HCT116 (cell line): ENCODE results near the gene COMMD1. TPM values are rescaled to one million over a fixed set of nuclear protein-coding genes. Genes with fewer than 3 reads are reported as not detected.

Experiments used
- ATAC-seq: fragments of 200-7000 bp; cut with Tn5 transposase; 2 replicates; pipeline ENCODE4 v1.9.1; 2020; ENCODE audit warnings: mild to moderate bottlenecking, moderate library complexity
- BruUV-seq: library from RNA; stranded (reverse); fragments of 400-500 nt; replicated peaks from 2 replicates; lab custom pipeline; 2021; lab: Mats Ljungman, UMichigan
- CTCF ChIA-PET: fragments of 300-600 bp; sonication (Branson Sonifier 250); formaldehyde crosslinking; loops from one replicate; lab custom pipeline; 2021; ENCODE audit warnings: antibody characterized with exemption; lab: Charles Lee
- POLR2A ChIA-PET: fragments of 300-600, 350-600 bp; sonication (Branson Sonifier 250); formaldehyde crosslinking; loops from one replicate; lab custom pipeline; 2021; ENCODE audit warnings: antibody characterized with exemption; lab: Charles Lee
- RAD21 ChIA-PET, 2 experiments: fragments of 300-600 bp; sonication (Branson Sonifier 250); formaldehyde crosslinking; loops; one replicate each; lab custom pipeline; 2023; ENCODE audit warnings: low total read pairs in 2 of 2; ENCODE audit not compliant: uncharacterized antibody in 2 of 2, unreplicated experiment in 2 of 2, low non-redundant PET in 1 of 2; lab: Charles Lee
- DNase-seq: peaks from one replicate; pipeline ENCODE4 v3.0.0-alpha.2; 2010; ENCODE audit warnings: low read depth, low spot score
- H2AFZ ChIP-seq: fragments of 200-600 bp; shearing (Covaris generic), sonication (generic); 2 replicates; pipeline ENCODE4 v1.6.1; 2017; ENCODE audit warnings: low read depth, mixed run types, mixed read lengths, antibody characterized with exemption, low read length; ENCODE audit not compliant: poor library complexity, severe bottlenecking
- H3K27ac ChIP-seq: 2 replicates; pipeline ENCODE4 v1.5.1; 2012; ENCODE audit warnings: low read depth, low read length
- H3K27me3 ChIP-seq: fragments of 200-600 bp; sonication (generic); 2 replicates; pipeline ENCODE4 v1.6.1; 2016; ENCODE audit warnings: mixed run types, low read length, mixed read lengths; ENCODE audit not compliant: insufficient read depth
- H3K36me3 ChIP-seq, 2 experiments: fragments of 200-500 bp in 1 of 2; fragments of 200-600 bp in 1 of 2; sonication (Bioruptor generic) in 1 of 2; sonication (generic) in 1 of 2; 2 replicates each; pipeline versions ENCODE4 v1.5.1 to v1.6.1; 2014 to 2016; ENCODE audit warnings: low read length in 2 of 2, inconsistent platforms in 1 of 2, mixed read lengths in 1 of 2, mixed run types in 1 of 2; ENCODE audit not compliant: insufficient read depth in 2 of 2, control insufficient read depth in 1 of 2
- H3K4me1 ChIP-seq, 2 experiments: fragments of 200-600 bp in 1 of 2; sonication (generic) in 1 of 2; 2 replicates each; pipeline versions ENCODE4 v1.5.1 to v1.6.1; 2012 to 2017; ENCODE audit warnings: low read length in 2 of 2, inconsistent platforms in 1 of 2, mild to moderate bottlenecking in 1 of 2, mixed read lengths in 1 of 2, mixed run types in 1 of 2, moderate library complexity in 1 of 2; ENCODE audit not compliant: insufficient read depth in 2 of 2, control insufficient read depth in 1 of 2
- H3K4me2 ChIP-seq: fragments of 200-600 bp; sonication (generic); 2 replicates; pipeline ENCODE4 v1.6.1; 2017; ENCODE audit warnings: mixed run types, low read length, mixed read lengths
- H3K4me3 ChIP-seq, 2 experiments: fragments of 200-600 bp in 1 of 2; sonication (generic) in 1 of 2; replicated peaks in 1 of 2; 2 replicates each; pipeline ENCODE4 v1.5.1; 2011 to 2016; ENCODE audit warnings: low read length in 2 of 2, control low read depth in 1 of 2, low read depth in 1 of 2, mild to moderate bottlenecking in 1 of 2, mixed read lengths in 1 of 2, mixed run types in 1 of 2
- H3K79me2 ChIP-seq: fragments of 200-600 bp; sonication (generic); 2 replicates; pipeline ENCODE4 v1.6.1; 2017; ENCODE audit warnings: mild to moderate bottlenecking, mixed run types, low read length, moderate library complexity, mixed read lengths; ENCODE audit not compliant: insufficient read depth
- H3K9ac ChIP-seq: fragments of 200-600 bp; sonication (generic); 2 replicates; pipeline ENCODE4 v1.6.1; 2016; ENCODE audit warnings: low read length, mixed read lengths
- H3K9me2 ChIP-seq: fragments of 200-600 bp; sonication (generic), shearing (Covaris generic); 2 replicates; pipeline ENCODE4 v1.6.1; 2017; ENCODE audit warnings: mixed run types, mild to moderate bottlenecking, moderate library complexity; ENCODE audit not compliant: insufficient read depth
- H3K9me3 ChIP-seq, 2 experiments: fragments of 200-500 bp in 1 of 2; fragments of 200-600 bp in 1 of 2; sonication (Bioruptor generic) in 1 of 2; sonication (generic) in 1 of 2; 2 replicates each; pipeline ENCODE4 v1.6.1; 2014 to 2017; ENCODE audit warnings: low read length in 2 of 2, mixed read lengths in 2 of 2, inconsistent platforms in 1 of 2, low read depth in 1 of 2, mild to moderate bottlenecking in 1 of 2, mixed run types in 1 of 2, moderate library complexity in 1 of 2; ENCODE audit not compliant: control insufficient read depth in 1 of 2, insufficient read depth in 1 of 2
- H4K20me1 ChIP-seq: fragments of 200-600 bp; sonication (generic), shearing (Covaris generic); 2 replicates; pipeline ENCODE4 v1.6.1; 2017; ENCODE audit warnings: mixed run types, mild to moderate bottlenecking, moderate library complexity; ENCODE audit not compliant: insufficient read depth
- CBX3 ChIP-seq: IDR thresholded peaks from 2 replicates; pipeline ENCODE4 v1.6.1; 2012; ENCODE audit warnings: low read depth
- CEBPB ChIP-seq: IDR thresholded peaks from 2 replicates; pipeline ENCODE4 v1.6.1; 2012; ENCODE audit warnings: low read depth
- EGR1 ChIP-seq: IDR thresholded peaks from 2 replicates; pipeline ENCODE4 v1.6.1; 2012; ENCODE audit warnings: low read depth
- ELF1 ChIP-seq: IDR thresholded peaks from 2 replicates; pipeline ENCODE4 v1.6.1; 2012; ENCODE audit warnings: low read depth, borderline replicate concordance
- EZH2 ChIP-seq: fragments of 200-600 bp; sonication (generic); IDR thresholded peaks from 2 replicates; pipeline ENCODE4 v1.6.1; 2017; ENCODE audit warnings: antibody characterized with exemption, mixed run types
- EZH2phosphoT487 ChIP-seq: fragments of 200-600 bp; IDR thresholded peaks from 2 replicates; pipeline ENCODE4 v1.6.1; 2018; ENCODE audit warnings: antibody characterized with exemption, borderline replicate concordance
- FOSL1 ChIP-seq: IDR thresholded peaks from 2 replicates; pipeline ENCODE4 v1.6.1; 2012; ENCODE audit warnings: low read depth
- POLR2A ChIP-seq: IDR thresholded peaks from 2 replicates; pipeline ENCODE4 v1.7.0; 2011; ENCODE audit warnings: borderline replicate concordance; ENCODE audit not compliant: insufficient read depth, insufficient read length; ENCODE audit errors: extremely low read depth
- POLR2AphosphoS5 ChIP-seq: IDR thresholded peaks from 2 replicates; pipeline ENCODE4 v1.6.1; 2011; ENCODE audit warnings: mild to moderate bottlenecking, low read depth, low read length, moderate library complexity
- RAD21 ChIP-seq: IDR thresholded peaks from 2 replicates; pipeline ENCODE4 v1.6.1; 2012; ENCODE audit warnings: low read depth, mild to moderate bottlenecking
- SIN3A ChIP-seq: IDR thresholded peaks from 2 replicates; pipeline ENCODE4 v1.6.1; 2012; ENCODE audit warnings: low read depth
- SP1 ChIP-seq: IDR thresholded peaks from 2 replicates; pipeline ENCODE4 v1.6.1; 2012; ENCODE audit warnings: low read depth
- TCF7L2 ChIP-seq: IDR thresholded peaks from 2 replicates; pipeline ENCODE4 v1.7.0; 2011; ENCODE audit warnings: borderline replicate concordance, inconsistent platforms; ENCODE audit not compliant: insufficient read depth, insufficient read length; ENCODE audit errors: extremely low read depth
- YY1 ChIP-seq: IDR thresholded peaks from 2 replicates; pipeline ENCODE4 v1.6.1; 2011; ENCODE audit warnings: low read length, low read depth, moderate library complexity, mild to moderate bottlenecking; ENCODE audit not compliant: insufficient replicate concordance; ENCODE audit errors: extremely low read depth
- ZFX ChIP-seq: fragments of 450-650 bp; IDR thresholded peaks from 2 replicates; pipeline ENCODE4 v1.6.1; 2017
- ZNF274 ChIP-seq: fragments of 200-500 bp; sonication (Bioruptor generic); IDR thresholded peaks from 2 replicates; pipeline ENCODE4 v1.6.1; 2014; ENCODE audit warnings: mild to moderate bottlenecking, low read depth, low read length, inconsistent platforms
- intact Hi-C: fragments of 100-400 bp; cut with micrococcal nuclease; formaldehyde crosslinking; loops from 2 replicates; pipeline ENCODE4 v1.10.0; 2022
- total RNA-seq: library from RNA; stranded (reverse); gene quantifications from one replicate; pipeline ENCODE4 v1.2.1, GENCODE V29; 2021; ENCODE audit not compliant: unreplicated experiment
- TF ChIP-seq, protein P1 (sequence below): IDR thresholded peaks from 2 replicates; pipeline ENCODE4 v1.6.1; 2012
- TF ChIP-seq, protein P2 (sequence below): IDR thresholded peaks from 2 replicates; pipeline ENCODE4 v1.6.1; 2012
- TF ChIP-seq, protein P3 (sequence below): IDR thresholded peaks from 2 replicates; pipeline ENCODE4 v1.6.1; 2011; ENCODE audit warnings: mild to moderate bottlenecking, low read length, moderate library complexity; ENCODE audit not compliant: insufficient replicate concordance; ENCODE audit errors: extremely low read depth
- TF ChIP-seq, protein P4 (sequence below): IDR thresholded peaks from 2 replicates; pipeline ENCODE4 v1.6.1; 2012; ENCODE audit warnings: low read depth

The COMMD1 gene
- total RNA-seq, 1 experiment from 2014 or later: 16.1 TPM

DNA sequence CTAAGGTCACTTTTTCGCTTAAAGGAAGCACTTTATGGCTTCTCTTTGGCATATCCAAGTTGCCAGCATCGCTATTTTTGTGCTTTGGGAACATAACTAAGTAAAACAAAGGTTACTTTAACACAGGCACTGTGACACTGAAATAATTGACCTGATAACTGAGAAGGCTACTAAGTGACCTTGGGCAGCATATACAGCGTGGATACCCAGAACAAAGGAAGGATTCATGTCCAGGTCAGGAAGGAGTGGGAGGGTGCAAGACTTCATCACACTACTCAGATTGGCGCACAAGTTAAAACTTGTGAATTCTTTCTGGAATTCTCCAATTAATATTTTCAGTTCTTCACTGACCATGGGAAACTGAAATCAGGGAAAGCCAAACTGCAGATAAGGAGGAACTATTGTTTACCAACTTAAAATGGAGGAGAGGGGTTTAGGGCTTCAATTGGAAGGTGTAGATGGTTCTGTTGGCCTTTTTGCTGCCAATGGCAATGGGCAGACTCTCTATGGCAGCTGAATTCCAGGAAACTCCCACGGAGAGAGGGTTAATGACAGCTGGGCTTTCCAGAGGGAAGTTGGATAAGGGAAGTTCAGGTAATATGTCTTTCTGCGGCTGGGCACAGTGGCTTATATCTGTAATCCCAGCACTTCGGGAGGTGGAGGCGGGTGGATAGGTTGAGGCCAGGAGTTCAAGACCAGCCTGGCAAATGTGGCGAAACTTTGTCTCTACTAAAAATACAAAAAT lies 45.3 kb downstream of the COMMD1 start:
- POLR2A ChIA-PET: no interaction called here
- Histone ChIP-seq H2AFZ (no peak overlapping the region), H3K27ac (no peak overlapping the region), H3K4me1 (peaks cover 17 to 22% of the 10 kb centered on the region in 2 experiments), H3K4me3 (no peak overlapping the region), H3K79me2 (no peaks in the 10 kb centered on the region; the same call in 1 of the 2 replicates), H3K9ac (no peak overlapping the region), H3K9me3 (0 out of 4 replicates have a peak, but pooled peaks cover 0 to 5% of the 10 kb centered on the region in 2 experiments), H3K27me3 (no peaks in the 10 kb centered on the region), H3K36me3 (no peaks in the 10 kb centered on the region), H3K4me2 (0 out of 2 replicates have a peak overlapping the region, but pooled peaks have one; percentile 3), H3K9me2 (no peaks in the 10 kb centered on the region), H4K20me1 (no peaks in the 10 kb centered on the region)
- TF ChIP-seq POLR2AphosphoS5 (no peak), SIN3A (no peak), ZFX (no peak), EZH2phosphoT487 (no peak), CEBPB (no peak), SP1 (no peak), TCF7L2 (no peak), ELF1 (no peak), POLR2A (no peak), FOSL1 (no peak), RAD21 (no peak), CBX3 (no peak), EZH2 (no peak), YY1 (no peak), ZNF274 (no peak), EGR1 (no peak)
- TF ChIP-seq, protein P1, sequence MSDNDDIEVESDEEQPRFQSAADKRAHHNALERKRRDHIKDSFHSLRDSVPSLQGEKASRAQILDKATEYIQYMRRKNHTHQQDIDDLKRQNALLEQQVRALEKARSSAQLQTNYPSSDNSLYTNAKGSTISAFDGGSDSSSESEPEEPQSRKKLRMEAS: no peak
- TF ChIP-seq, protein P2, sequence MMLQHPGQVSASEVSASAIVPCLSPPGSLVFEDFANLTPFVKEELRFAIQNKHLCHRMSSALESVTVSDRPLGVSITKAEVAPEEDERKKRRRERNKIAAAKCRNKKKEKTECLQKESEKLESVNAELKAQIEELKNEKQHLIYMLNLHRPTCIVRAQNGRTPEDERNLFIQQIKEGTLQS: no peak
- TF ChIP-seq, protein P3, sequence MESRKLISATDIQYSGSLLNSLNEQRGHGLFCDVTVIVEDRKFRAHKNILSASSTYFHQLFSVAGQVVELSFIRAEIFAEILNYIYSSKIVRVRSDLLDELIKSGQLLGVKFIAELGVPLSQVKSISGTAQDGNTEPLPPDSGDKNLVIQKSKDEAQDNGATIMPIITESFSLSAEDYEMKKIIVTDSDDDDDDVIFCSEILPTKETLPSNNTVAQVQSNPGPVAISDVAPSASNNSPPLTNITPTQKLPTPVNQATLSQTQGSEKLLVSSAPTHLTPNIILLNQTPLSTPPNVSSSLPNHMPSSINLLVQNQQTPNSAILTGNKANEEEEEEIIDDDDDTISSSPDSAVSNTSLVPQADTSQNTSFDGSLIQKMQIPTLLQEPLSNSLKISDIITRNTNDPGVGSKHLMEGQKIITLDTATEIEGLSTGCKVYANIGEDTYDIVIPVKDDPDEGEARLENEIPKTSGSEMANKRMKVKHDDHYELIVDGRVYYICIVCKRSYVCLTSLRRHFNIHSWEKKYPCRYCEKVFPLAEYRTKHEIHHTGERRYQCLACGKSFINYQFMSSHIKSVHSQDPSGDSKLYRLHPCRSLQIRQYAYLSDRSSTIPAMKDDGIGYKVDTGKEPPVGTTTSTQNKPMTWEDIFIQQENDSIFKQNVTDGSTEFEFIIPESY: no peak
- TF ChIP-seq, protein P4, sequence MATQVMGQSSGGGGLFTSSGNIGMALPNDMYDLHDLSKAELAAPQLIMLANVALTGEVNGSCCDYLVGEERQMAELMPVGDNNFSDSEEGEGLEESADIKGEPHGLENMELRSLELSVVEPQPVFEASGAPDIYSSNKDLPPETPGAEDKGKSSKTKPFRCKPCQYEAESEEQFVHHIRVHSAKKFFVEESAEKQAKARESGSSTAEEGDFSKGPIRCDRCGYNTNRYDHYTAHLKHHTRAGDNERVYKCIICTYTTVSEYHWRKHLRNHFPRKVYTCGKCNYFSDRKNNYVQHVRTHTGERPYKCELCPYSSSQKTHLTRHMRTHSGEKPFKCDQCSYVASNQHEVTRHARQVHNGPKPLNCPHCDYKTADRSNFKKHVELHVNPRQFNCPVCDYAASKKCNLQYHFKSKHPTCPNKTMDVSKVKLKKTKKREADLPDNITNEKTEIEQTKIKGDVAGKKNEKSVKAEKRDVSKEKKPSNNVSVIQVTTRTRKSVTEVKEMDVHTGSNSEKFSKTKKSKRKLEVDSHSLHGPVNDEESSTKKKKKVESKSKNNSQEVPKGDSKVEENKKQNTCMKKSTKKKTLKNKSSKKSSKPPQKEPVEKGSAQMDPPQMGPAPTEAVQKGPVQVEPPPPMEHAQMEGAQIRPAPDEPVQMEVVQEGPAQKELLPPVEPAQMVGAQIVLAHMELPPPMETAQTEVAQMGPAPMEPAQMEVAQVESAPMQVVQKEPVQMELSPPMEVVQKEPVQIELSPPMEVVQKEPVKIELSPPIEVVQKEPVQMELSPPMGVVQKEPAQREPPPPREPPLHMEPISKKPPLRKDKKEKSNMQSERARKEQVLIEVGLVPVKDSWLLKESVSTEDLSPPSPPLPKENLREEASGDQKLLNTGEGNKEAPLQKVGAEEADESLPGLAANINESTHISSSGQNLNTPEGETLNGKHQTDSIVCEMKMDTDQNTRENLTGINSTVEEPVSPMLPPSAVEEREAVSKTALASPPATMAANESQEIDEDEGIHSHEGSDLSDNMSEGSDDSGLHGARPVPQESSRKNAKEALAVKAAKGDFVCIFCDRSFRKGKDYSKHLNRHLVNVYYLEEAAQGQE: no peak
- RAD21 ChIA-PET: no interaction called here
- ATAC-seq (no peak), DNase-seq (no peak)
- CTCF ChIA-PET: no interaction called here
- intact Hi-C loops: no loop called here
- no TSS peak for BruUV-seq
